H1 (cell line): ENCODE results near the gene PRKRIP1. TPM values are rescaled to one million over a fixed set of nuclear protein-coding genes. Genes with fewer than 3 reads are reported as not detected.

Experiments
- CHD7 ChIP-seq: fragments of 300-600 bp; sonication (generic); IDR thresholded peaks from 2 replicates; pipeline ENCODE4 v1.7.1; 2012; ENCODE audit warnings: low read length, moderate library complexity, mild to moderate bottlenecking, inconsistent platforms; ENCODE audit not compliant: insufficient replicate concordance
- SP4 ChIP-seq: IDR thresholded peaks from 2 replicates; pipeline ENCODE4 v1.6.1; 2012; ENCODE audit warnings: low read length, inconsistent platforms
- SRF ChIP-seq: IDR thresholded peaks from 2 replicates; pipeline ENCODE4 v1.6.1; 2011; ENCODE audit warnings: mild to moderate bottlenecking, low read depth, low read length, moderate library complexity
- YY1 ChIP-seq: IDR thresholded peaks from 2 replicates; pipeline ENCODE4 v1.6.1; 2011; ENCODE audit warnings: low read depth, mild to moderate bottlenecking, low read length
- polyA plus RNA-seq, 7 experiments: library from polyadenylated mRNA; depleted of rRNA in 3 of 7; stranded (reverse) in 5 of 7; unstranded in 2 of 7; fragments of >200 nt in 5 of 7; fragments of 200-250 nt in 2 of 7; gene quantifications; 1 replicate in 5 of 7; 2 replicates in 1 of 7; 4 replicates in 1 of 7; pipeline versions ENCODE4 v1.2.1 to v1.2.3, GENCODE V29; 2011 to 2013; ENCODE audit warnings: missing spikeins in 2 of 7, mixed read lengths in 2 of 7
- total RNA-seq: library from RNA; stranded (reverse); fragmentation: NEBNext Ultra II Directional; extraction: Animal tissue kit (Norgen Biotek cat#: 25700); gene quantifications from 2 replicates; pipeline ENCODE4 v1.2.1, GENCODE V29; 2021

The PRKRIP1 gene
- total and polyA plus RNA-seq, 2 of the 8 experiments (the other 6 are each of a cell fraction or from before 2014, with no cell fraction given): 11.1 to 22.0 TPM

GRCh38 chr7:102407910-102408309 is 11.7 kb downstream of the PRKRIP1 start (continued):
- TF ChIP-seq CHD7 (no peak), YY1 (no peak), SRF (no peak), SP4 (no peak)
